ENCODE measurements around the gene DLX3. TPM values are rescaled to one million over a fixed set of nuclear protein-coding genes. Genes with fewer than 3 reads are reported as not detected.

DLX3 gene
- polyA plus RNA-seq, 1 of the 3 experiments (the other 2 are of a cell fraction): not detected

DNA sequence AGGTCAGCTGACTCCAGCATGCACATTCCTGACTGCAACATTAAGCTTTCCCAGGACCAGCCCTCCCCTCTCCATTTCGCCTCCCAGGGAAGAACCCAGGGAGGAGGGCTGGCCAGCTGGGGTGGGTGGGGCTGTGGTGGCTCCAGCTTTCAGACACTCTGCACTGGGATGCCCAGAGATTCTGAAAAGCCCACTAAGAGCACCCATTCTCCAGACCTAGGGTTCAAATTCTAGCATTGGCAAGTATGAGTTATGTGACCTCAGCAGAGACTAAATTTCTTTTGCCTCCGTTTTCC lies 7.8 kb downstream of the DLX3 start:
- Histone ChIP-seq H3K9me2 (no peaks in the 10 kb centered on the region), H3K4me1 (ENCODE audit: control insufficient read depth in 1 of 2, insufficient read depth in 2 of 2, low read depth in 1 of 2, low read length in 1 of 2) (no peaks in the 10 kb centered on the region; a peak in 1 of 4 replicates), H3K9ac (no peak overlapping the region), H2AFZ (ENCODE audit: low read depth) (no peak overlapping the region), H3K4me3 (ENCODE audit: low read depth in 2 of 2, low read length in 1 of 2) (no peak overlapping the region), H3K4me2 (no peak overlapping the region), H3K36me3 (replicated peaks in 1 of 2; ENCODE audit: control insufficient read depth in 1 of 2, insufficient read depth in 2 of 2, low read length in 1 of 2) (no peaks in the 10 kb centered on the region), H3K9me3 (no peaks in the 10 kb centered on the region), H3F3A (replicated peaks; ENCODE audit: insufficient read depth) (peaks cover 7% of the 10 kb centered on the region), H4K20me1 (ENCODE audit: insufficient read depth) (no peaks in the 10 kb centered on the region), H3K79me2 (ENCODE audit: insufficient read depth) (no peaks in the 10 kb centered on the region), H3K27me3 (ENCODE audit: insufficient read depth) (peaks cover 75% of the 10 kb centered on the region), H3K27ac (ENCODE audit: low read depth in 2 of 2, low read length in 1 of 2) (no peak overlapping the region)
- TF ChIP-seq, protein P1, sequence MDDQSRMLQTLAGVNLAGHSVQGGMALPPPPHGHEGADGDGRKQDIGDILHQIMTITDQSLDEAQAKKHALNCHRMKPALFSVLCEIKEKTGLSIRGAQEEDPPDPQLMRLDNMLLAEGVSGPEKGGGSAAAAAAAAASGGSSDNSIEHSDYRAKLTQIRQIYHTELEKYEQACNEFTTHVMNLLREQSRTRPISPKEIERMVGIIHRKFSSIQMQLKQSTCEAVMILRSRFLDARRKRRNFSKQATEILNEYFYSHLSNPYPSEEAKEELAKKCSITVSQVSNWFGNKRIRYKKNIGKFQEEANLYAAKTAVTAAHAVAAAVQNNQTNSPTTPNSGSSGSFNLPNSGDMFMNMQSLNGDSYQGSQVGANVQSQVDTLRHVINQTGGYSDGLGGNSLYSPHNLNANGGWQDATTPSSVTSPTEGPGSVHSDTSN (IDR thresholded peaks at IDR 0.05): no peak
- TF ChIP-seq, protein P2, sequence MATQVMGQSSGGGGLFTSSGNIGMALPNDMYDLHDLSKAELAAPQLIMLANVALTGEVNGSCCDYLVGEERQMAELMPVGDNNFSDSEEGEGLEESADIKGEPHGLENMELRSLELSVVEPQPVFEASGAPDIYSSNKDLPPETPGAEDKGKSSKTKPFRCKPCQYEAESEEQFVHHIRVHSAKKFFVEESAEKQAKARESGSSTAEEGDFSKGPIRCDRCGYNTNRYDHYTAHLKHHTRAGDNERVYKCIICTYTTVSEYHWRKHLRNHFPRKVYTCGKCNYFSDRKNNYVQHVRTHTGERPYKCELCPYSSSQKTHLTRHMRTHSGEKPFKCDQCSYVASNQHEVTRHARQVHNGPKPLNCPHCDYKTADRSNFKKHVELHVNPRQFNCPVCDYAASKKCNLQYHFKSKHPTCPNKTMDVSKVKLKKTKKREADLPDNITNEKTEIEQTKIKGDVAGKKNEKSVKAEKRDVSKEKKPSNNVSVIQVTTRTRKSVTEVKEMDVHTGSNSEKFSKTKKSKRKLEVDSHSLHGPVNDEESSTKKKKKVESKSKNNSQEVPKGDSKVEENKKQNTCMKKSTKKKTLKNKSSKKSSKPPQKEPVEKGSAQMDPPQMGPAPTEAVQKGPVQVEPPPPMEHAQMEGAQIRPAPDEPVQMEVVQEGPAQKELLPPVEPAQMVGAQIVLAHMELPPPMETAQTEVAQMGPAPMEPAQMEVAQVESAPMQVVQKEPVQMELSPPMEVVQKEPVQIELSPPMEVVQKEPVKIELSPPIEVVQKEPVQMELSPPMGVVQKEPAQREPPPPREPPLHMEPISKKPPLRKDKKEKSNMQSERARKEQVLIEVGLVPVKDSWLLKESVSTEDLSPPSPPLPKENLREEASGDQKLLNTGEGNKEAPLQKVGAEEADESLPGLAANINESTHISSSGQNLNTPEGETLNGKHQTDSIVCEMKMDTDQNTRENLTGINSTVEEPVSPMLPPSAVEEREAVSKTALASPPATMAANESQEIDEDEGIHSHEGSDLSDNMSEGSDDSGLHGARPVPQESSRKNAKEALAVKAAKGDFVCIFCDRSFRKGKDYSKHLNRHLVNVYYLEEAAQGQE (IDR thresholded peaks at IDR 0.05; ENCODE audit: low read depth, low read length): no peak
- no peak for TF ChIP-seq FOXJ3 (CRISPR knock-in tag; IDR thresholded peaks at IDR 0.05)
- TF ChIP-seq, protein P3, sequence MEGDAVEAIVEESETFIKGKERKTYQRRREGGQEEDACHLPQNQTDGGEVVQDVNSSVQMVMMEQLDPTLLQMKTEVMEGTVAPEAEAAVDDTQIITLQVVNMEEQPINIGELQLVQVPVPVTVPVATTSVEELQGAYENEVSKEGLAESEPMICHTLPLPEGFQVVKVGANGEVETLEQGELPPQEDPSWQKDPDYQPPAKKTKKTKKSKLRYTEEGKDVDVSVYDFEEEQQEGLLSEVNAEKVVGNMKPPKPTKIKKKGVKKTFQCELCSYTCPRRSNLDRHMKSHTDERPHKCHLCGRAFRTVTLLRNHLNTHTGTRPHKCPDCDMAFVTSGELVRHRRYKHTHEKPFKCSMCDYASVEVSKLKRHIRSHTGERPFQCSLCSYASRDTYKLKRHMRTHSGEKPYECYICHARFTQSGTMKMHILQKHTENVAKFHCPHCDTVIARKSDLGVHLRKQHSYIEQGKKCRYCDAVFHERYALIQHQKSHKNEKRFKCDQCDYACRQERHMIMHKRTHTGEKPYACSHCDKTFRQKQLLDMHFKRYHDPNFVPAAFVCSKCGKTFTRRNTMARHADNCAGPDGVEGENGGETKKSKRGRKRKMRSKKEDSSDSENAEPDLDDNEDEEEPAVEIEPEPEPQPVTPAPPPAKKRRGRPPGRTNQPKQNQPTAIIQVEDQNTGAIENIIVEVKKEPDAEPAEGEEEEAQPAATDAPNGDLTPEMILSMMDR (IDR thresholded peaks at IDR 0.05): no peak
- no peak for TF ChIP-seq SMC3 (IDR thresholded peaks at IDR 0.05; ENCODE audit: low read depth, low read length)
- TF ChIP-seq FOSL2 (IDR thresholded peaks at IDR 0.05; ENCODE audit: borderline replicate concordance, low read depth): no peak
- TF ChIP-seq, protein P4, sequence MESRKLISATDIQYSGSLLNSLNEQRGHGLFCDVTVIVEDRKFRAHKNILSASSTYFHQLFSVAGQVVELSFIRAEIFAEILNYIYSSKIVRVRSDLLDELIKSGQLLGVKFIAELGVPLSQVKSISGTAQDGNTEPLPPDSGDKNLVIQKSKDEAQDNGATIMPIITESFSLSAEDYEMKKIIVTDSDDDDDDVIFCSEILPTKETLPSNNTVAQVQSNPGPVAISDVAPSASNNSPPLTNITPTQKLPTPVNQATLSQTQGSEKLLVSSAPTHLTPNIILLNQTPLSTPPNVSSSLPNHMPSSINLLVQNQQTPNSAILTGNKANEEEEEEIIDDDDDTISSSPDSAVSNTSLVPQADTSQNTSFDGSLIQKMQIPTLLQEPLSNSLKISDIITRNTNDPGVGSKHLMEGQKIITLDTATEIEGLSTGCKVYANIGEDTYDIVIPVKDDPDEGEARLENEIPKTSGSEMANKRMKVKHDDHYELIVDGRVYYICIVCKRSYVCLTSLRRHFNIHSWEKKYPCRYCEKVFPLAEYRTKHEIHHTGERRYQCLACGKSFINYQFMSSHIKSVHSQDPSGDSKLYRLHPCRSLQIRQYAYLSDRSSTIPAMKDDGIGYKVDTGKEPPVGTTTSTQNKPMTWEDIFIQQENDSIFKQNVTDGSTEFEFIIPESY (IDR thresholded peaks at IDR 0.05; ENCODE audit: borderline replicate concordance, low read depth): no peak
- TF ChIP-seq GABPA (IDR thresholded peaks at IDR 0.05; ENCODE audit: low read depth): no peak
- TF ChIP-seq RAD21 (IDR thresholded peaks at IDR 0.05; ENCODE audit: low read length): no peak
- no peak for TF ChIP-seq TAF1 (IDR thresholded peaks at IDR 0.05; ENCODE audit: borderline replicate concordance, low read depth, low read length)
- TF ChIP-seq, protein P5, sequence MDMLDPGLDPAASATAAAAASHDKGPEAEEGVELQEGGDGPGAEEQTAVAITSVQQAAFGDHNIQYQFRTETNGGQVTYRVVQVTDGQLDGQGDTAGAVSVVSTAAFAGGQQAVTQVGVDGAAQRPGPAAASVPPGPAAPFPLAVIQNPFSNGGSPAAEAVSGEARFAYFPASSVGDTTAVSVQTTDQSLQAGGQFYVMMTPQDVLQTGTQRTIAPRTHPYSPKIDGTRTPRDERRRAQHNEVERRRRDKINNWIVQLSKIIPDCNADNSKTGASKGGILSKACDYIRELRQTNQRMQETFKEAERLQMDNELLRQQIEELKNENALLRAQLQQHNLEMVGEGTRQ (IDR thresholded peaks at IDR 0.05; ENCODE audit: borderline replicate concordance, low read depth, low read length): no peak
- TF ChIP-seq JUND (IDR thresholded peaks at IDR 0.05): no peak
- no peak for TF ChIP-seq FOXM1 (IDR thresholded peaks at IDR 0.05; ENCODE audit: low read depth)
- no peak for TF ChIP-seq NFIC (IDR thresholded peaks at IDR 0.05; ENCODE audit: borderline replicate concordance)
- ChIA-PET CTCF (interaction anchor here (1.1 to 55.0 kb wide), 6 partner anchors 6 to 431 kb away, joined by 3 to 1665 read pairs (median 615); partner anchors contain the start of genes DLX3, DLX4 and TAC4), POLR2A (no interaction called here)
- 41% methylated on average over 2 of the region's 2 CpGs for WGBS (ENCODE audit: low lambda C conversion rate)
- DNase-seq: peak; percentile 21
